ENCODE data around the gene OR10A4. TPM values are rescaled to one million over a fixed set of nuclear protein-coding genes. Genes with fewer than 3 reads are reported as not detected.

Gene OR10A4
- total RNA-seq, 1 experiment from 2014 or later: not detected

DNA sequence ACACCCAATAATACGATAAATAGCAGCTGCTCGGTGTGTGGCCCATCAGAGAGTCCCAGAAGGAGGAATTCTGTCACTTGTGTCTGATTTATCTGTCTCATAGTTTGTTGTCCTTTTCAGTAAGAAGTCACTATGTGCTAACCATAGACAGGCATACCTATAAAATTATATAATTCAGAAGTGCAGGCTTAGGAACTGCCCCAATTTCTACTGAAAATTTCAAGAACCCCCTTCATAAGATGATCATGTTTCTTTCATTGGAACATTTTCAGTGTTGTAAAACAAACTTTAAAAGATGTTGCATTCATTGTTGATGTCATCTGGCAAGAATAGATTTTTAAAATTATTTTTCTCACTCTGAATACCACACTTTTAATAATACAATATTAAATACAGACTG is 16.0 kb downstream of the OR10A4 start, which contains the start of gene OR2D2:
Gene OR2D2 (minus strand): TSS at position 101 of the 400 bp plus-strand sequence. CDS start 0 bp downstream, at position 101.
- no peak for TF ChIP-seq EZH2 (IDR thresholded peaks at IDR 0.05; ENCODE audit: borderline replicate concordance, low read depth, low read length, poor library complexity, severe bottlenecking)
- TF ChIP-seq, protein P1, sequence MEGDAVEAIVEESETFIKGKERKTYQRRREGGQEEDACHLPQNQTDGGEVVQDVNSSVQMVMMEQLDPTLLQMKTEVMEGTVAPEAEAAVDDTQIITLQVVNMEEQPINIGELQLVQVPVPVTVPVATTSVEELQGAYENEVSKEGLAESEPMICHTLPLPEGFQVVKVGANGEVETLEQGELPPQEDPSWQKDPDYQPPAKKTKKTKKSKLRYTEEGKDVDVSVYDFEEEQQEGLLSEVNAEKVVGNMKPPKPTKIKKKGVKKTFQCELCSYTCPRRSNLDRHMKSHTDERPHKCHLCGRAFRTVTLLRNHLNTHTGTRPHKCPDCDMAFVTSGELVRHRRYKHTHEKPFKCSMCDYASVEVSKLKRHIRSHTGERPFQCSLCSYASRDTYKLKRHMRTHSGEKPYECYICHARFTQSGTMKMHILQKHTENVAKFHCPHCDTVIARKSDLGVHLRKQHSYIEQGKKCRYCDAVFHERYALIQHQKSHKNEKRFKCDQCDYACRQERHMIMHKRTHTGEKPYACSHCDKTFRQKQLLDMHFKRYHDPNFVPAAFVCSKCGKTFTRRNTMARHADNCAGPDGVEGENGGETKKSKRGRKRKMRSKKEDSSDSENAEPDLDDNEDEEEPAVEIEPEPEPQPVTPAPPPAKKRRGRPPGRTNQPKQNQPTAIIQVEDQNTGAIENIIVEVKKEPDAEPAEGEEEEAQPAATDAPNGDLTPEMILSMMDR (conservative IDR thresholded peaks at IDR 0.05; ENCODE audit: low read depth, low read length): no peak
- Histone ChIP-seq H3K4me3 (ENCODE audit: low read depth, low read length, poor library complexity, severe bottlenecking) (no peak within 1 kb of the TSS), H3K9me3 (ENCODE audit: low read depth, low read length, poor library complexity, severe bottlenecking) (no peaks in the 10 kb centered on the region), H3K4me1 (ENCODE audit: insufficient read depth, low read length, poor library complexity, severe bottlenecking) (no peaks in the 10 kb centered on the region), H3K27ac (ENCODE audit: low read depth, low read length, poor library complexity, severe bottlenecking) (no peak within 1 kb of the TSS), H3K36me3 (ENCODE audit: insufficient read depth, low read length, poor library complexity, severe bottlenecking) (no peaks in the 10 kb centered on the region), H3K27me3 (replicated peaks; ENCODE audit: insufficient read depth, low read depth, low read length, poor library complexity) (no peaks in the 10 kb centered on the region)
- ChIA-PET POLR2A (ENCODE audit: low non-redundant PET) (no interaction called here), CTCF (no interaction called here)
- no peak for DNase-seq (ENCODE audit: low spot score)
- no TSS peak for BruUV-seq (replicated peaks)
- intact Hi-C loops (cut with micrococcal nuclease; ENCODE audit: unreplicated experiment): no loop called here

DNA sequence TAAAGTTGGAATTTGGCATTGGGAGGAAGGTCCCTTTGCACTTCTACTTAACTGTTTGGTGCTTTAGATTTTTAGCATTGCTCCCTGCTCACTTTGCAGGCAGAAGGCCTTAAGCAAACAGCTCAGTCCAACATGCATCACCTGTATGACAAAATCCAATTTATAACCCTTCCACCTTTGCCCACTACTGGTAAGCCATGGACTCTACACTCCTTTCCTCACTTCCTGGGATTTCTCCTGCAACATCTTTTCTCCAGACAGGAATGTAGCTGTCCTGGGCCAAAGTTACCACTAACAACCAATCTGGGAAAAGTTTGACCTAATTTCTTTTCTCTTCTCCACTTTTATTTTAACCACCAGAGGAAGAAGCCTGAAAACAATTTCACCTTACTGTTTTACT is 17.7 kb downstream of the OR10A4 start:
- H3K4me3 ChIP-seq (ENCODE audit: low read depth, low read length, poor library complexity, severe bottlenecking): no peak overlapping the region
- H3K27ac ChIP-seq (ENCODE audit: low read depth, low read length, poor library complexity, severe bottlenecking): no peak overlapping the region
- no peak for DNase-seq (ENCODE audit: low spot score)
- TF ChIP-seq EZH2 (IDR thresholded peaks at IDR 0.05; ENCODE audit: borderline replicate concordance, low read depth, low read length, poor library complexity, severe bottlenecking): no peak
- TF ChIP-seq, protein P1 (conservative IDR thresholded peaks at IDR 0.05; ENCODE audit: low read depth, low read length): no peak
- H3K27me3 ChIP-seq (replicated peaks; ENCODE audit: insufficient read depth, low read depth, low read length, poor library complexity): no peaks in the 10 kb centered on the region
- H3K9me3 ChIP-seq (ENCODE audit: low read depth, low read length, poor library complexity, severe bottlenecking): no peaks in the 10 kb centered on the region
- ChIA-PET POLR2A (ENCODE audit: low non-redundant PET) (no interaction called here), CTCF (no interaction called here)
- intact Hi-C loops (cut with micrococcal nuclease; ENCODE audit: unreplicated experiment): no loop called here
- BruUV-seq (replicated peaks): no TSS peak
- no peaks in the 10 kb centered on the region for H3K4me1 ChIP-seq (ENCODE audit: insufficient read depth, low read length, poor library complexity, severe bottlenecking)
- H3K36me3 ChIP-seq (ENCODE audit: insufficient read depth, low read length, poor library complexity, severe bottlenecking): no peaks in the 10 kb centered on the region

DNA sequence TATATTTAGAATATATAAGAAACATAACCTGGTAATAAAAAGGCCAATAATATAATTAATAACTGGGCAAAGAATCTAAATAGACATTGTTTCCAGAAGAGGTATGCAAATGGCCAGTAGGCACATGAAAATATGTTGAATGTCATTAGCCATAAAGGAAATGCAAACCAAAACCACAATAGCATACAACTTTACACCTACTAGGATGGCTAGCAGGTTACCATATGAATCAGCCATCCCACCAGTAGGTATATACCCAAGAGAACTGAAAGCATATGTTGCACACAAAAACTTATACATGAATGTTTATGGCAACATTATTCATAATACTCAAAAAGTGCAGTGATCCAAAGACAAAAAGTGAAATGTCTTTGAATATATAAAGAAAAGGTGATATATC is 18.6 kb downstream of the OR10A4 start:
- Histone ChIP-seq H3K9me3 (ENCODE audit: low read depth, low read length, poor library complexity, severe bottlenecking) (no peaks in the 10 kb centered on the region), H3K36me3 (ENCODE audit: insufficient read depth, low read length, poor library complexity, severe bottlenecking) (no peaks in the 10 kb centered on the region), H3K27me3 (replicated peaks; ENCODE audit: insufficient read depth, low read depth, low read length, poor library complexity) (no peaks in the 10 kb centered on the region), H3K4me3 (ENCODE audit: low read depth, low read length, poor library complexity, severe bottlenecking) (no peak overlapping the region), H3K4me1 (ENCODE audit: insufficient read depth, low read length, poor library complexity, severe bottlenecking) (no peaks in the 10 kb centered on the region), H3K27ac (ENCODE audit: low read depth, low read length, poor library complexity, severe bottlenecking) (no peak overlapping the region)
- DNase-seq (ENCODE audit: low spot score): no peak
- intact Hi-C loops (cut with micrococcal nuclease; ENCODE audit: unreplicated experiment): no loop called here
- TF ChIP-seq, protein P1 (conservative IDR thresholded peaks at IDR 0.05; ENCODE audit: low read depth, low read length): no peak
- TF ChIP-seq EZH2 (IDR thresholded peaks at IDR 0.05; ENCODE audit: borderline replicate concordance, low read depth, low read length, poor library complexity, severe bottlenecking): no peak
- ChIA-PET POLR2A (ENCODE audit: low non-redundant PET) (no interaction called here), CTCF (no interaction called here)
- BruUV-seq (replicated peaks): no TSS peak

All from A673 (cell line).